Astrocyte of the cerebellum (primary cell): ENCODE measurements around the gene DCBLD1.

Experiments used
- DNase-seq: peaks from one replicate; pipeline ENCODE4 v3.0.0-alpha.2; 2011; ENCODE audit warnings: low read depth
- H3K4me3 ChIP-seq: 2 replicates; pipeline ENCODE4 v1.5.1; 2011; ENCODE audit warnings: mild to moderate bottlenecking, low read depth, low read length, moderate library complexity
- CTCF ChIP-seq: IDR thresholded peaks from 2 replicates; pipeline ENCODE4 v1.5.1; 2012; ENCODE audit warnings: low read length, low read depth, moderate library complexity, mild to moderate bottlenecking; ENCODE audit errors: missing control alignments
- in situ Hi-C: cut with HindIII; loops from 2 replicates; pipeline ENCODE4 v1.10.0; 2017; ENCODE audit warnings: low sequenced_read_pairs

The DCBLD1 gene

GRCh38 chr6:117472667-117473066, 9.8 kb upstream of the DCBLD1 start:
- TF ChIP-seq CTCF = no peak
- in situ Hi-C loops = no loop called here
- DNase-seq = no peak
- no peak overlapping the region for H3K4me3 ChIP-seq

GRCh38 chr6:117473401-117473800, 9.1 kb upstream of the DCBLD1 start:
- no peak for TF ChIP-seq CTCF
- in situ Hi-C loops = no loop called here
- no peak for DNase-seq
- no peak overlapping the region for H3K4me3 ChIP-seq

- in situ Hi-C loops = no loop called here
- DNase-seq = no peak
Measured at GRCh38 chr6:117477988-117478852, 4.3 kb upstream of the DCBLD1 start.

GRCh38 chr6:117478853-117479231, 3.6 kb upstream of the DCBLD1 start:
- TF ChIP-seq CTCF = no peak
- in situ Hi-C loops = no loop called here
- no peak for DNase-seq

More at GRCh38 chr6:117477988-117478852, 4.3 kb upstream of the DCBLD1 start:
- TF ChIP-seq CTCF = no peak
- no peak overlapping the region for H3K4me3 ChIP-seq

GRCh38 chr6:117480651-117481050, 1.8 kb upstream of the DCBLD1 start:
- DNase-seq = no peak
- no peak for TF ChIP-seq CTCF
- in situ Hi-C loops = no loop called here
- no peak overlapping the region for H3K4me3 ChIP-seq

More at GRCh38 chr6:117478853-117479231, 3.6 kb upstream of the DCBLD1 start:
- no peak overlapping the region for H3K4me3 ChIP-seq

- DNase-seq = no peak
- no peak overlapping the region for H3K4me3 ChIP-seq
- in situ Hi-C loops = no loop called here
- no peak for TF ChIP-seq CTCF
Measured at GRCh38 chr6:117481278-117481925, 1.1 kb upstream of the DCBLD1 start.
